ENCODE measurements around the gene SETSIP.

DNA sequence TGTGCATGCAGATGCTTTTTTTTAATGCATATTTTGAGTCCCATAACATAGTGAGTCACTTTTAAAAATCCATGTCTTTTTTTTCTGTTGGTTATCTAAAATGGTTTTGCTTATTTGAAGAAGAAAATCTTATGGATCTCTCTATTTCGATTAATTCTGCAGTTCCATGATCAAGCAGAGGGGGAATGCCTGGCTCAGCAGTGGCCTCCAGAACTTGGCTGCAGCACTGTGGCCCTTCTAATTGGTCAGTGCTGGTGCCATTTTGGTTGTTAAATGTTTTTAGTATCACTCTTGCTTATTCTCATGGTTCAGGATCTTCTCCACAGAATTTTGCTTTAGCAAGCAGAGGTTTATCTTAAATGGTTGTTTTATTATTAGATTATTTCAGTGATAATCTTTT, 34.2 kb downstream of the SETSIP start:
- no peak for TF ChIP-seq POLR2A (IDR thresholded peaks at IDR 0.05)
- TF ChIP-seq, protein P1, sequence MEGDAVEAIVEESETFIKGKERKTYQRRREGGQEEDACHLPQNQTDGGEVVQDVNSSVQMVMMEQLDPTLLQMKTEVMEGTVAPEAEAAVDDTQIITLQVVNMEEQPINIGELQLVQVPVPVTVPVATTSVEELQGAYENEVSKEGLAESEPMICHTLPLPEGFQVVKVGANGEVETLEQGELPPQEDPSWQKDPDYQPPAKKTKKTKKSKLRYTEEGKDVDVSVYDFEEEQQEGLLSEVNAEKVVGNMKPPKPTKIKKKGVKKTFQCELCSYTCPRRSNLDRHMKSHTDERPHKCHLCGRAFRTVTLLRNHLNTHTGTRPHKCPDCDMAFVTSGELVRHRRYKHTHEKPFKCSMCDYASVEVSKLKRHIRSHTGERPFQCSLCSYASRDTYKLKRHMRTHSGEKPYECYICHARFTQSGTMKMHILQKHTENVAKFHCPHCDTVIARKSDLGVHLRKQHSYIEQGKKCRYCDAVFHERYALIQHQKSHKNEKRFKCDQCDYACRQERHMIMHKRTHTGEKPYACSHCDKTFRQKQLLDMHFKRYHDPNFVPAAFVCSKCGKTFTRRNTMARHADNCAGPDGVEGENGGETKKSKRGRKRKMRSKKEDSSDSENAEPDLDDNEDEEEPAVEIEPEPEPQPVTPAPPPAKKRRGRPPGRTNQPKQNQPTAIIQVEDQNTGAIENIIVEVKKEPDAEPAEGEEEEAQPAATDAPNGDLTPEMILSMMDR (IDR thresholded peaks at IDR 0.05), result no peak

All from transverse colon (tissue), 3 donors.